Measurements from ENCODE around the gene ADGRF1. TPM values are rescaled to one million over a fixed set of nuclear protein-coding genes. Genes with fewer than 3 reads are reported as not detected.

ADGRF1 gene
- polyA plus RNA-seq, 2 of the 4 experiments (the other 2 are of a cell fraction) = 0.01 TPM; not detected in 1

GRCh38 chr6:46990031-46990644 lies 52.0 kb downstream of the ADGRF1 start (continued):
- TF ChIP-seq USF2 (IDR thresholded peaks at IDR 0.05) (no peak), KDM5A (IDR thresholded peaks at IDR 0.05) (no peak), ZSCAN20 (CRISPR knock-in tag; IDR thresholded peaks at IDR 0.05) (no peak), HEYL (CRISPR knock-in tag; IDR thresholded peaks at IDR 0.05) (no peak)
- TF ChIP-seq, protein P1, sequence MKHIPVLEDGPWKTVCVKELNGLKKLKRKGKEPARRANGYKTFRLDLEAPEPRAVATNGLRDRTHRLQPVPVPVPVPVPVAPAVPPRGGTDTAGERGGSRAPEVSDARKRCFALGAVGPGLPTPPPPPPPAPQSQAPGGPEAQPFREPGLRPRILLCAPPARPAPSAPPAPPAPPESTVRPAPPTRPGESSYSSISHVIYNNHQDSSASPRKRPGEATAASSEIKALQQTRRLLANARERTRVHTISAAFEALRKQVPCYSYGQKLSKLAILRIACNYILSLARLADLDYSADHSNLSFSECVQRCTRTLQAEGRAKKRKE (CRISPR knock-in tag; IDR thresholded peaks at IDR 0.05; ENCODE audit: low read depth) = no peak

GRCh38 chr6:46989398-46989797 lies 52.7 kb downstream of the ADGRF1 start:
- CTCF ChIA-PET = interaction anchor here (0.8 to 3.7 kb wide), 9 partner anchors 17 to 899 kb away, joined by 3 to 41 read pairs (median 3); no protein-coding TSS in a partner anchor
- 78% methylated on average over 3 of the region's 3 CpGs for WGBS (ENCODE audit: missing lambda C conversion rate)
- peaks cover 17% of the 10 kb centered on the region; the same call in 2 of the 3 replicates for H3K4me1 ChIP-seq

DNA sequence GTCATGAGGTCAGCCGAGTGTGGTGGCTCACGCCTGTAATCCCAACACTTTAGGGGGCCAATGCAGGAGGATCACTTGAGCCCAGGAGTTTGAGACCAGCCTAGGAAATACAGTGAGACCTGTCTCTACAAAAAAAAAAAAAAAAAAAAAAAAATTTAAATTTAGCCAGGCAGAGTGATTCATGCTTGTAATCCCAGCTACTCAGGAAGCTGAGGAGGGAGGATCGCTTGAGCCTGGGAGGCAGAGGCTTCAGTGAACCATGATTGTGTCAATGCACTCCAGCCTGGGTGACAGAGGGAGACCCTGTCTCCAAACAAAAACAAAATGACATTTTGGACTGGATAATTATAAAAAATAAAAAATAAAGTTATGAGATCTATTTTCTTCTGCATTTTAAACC lies 56.2 kb downstream of the ADGRF1 start:
- TF ChIP-seq HOXA7 (CRISPR knock-in tag; IDR thresholded peaks at IDR 0.05) (no peak), RFX5 (IDR thresholded peaks at IDR 0.05) (no peak), RARB (CRISPR knock-in tag; IDR thresholded peaks at IDR 0.05) (no peak), PHF8 (IDR thresholded peaks at IDR 0.05; ENCODE audit: borderline replicate concordance, low read depth) (no peak), FOSL2 (IDR thresholded peaks at IDR 0.05) (no peak), FOSL2 (CRISPR knock-in tag; IDR thresholded peaks at IDR 0.05) (no peak), ZNF302 (CRISPR knock-in tag; IDR thresholded peaks at IDR 0.05) (no peak), MAFK (IDR thresholded peaks at IDR 0.05; ENCODE audit: partially characterized antibody) (no peak), HOXB5 (CRISPR knock-in tag; IDR thresholded peaks at IDR 0.05) (no peak), ZC3H11A (IDR thresholded peaks at IDR 0.05) (no peak)
- TF ChIP-seq, protein P2, sequence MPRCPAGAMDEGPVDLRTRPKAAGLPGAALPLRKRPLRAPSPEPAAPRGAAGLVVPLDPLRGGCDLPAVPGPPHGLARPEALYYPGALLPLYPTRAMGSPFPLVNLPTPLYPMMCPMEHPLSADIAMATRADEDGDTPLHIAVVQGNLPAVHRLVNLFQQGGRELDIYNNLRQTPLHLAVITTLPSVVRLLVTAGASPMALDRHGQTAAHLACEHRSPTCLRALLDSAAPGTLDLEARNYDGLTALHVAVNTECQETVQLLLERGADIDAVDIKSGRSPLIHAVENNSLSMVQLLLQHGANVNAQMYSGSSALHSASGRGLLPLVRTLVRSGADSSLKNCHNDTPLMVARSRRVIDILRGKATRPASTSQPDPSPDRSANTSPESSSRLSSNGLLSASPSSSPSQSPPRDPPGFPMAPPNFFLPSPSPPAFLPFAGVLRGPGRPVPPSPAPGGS (IDR thresholded peaks at IDR 0.05) = no peak
- ChIA-PET POLR2A (interaction anchor here (0.7 kb wide), 1 partner anchor 151 kb away, joined by 6 read pairs; no protein-coding TSS in a partner anchor), CTCF (interaction anchor here (1.3 to 4.6 kb wide), 3 partner anchors 130 to 896 kb away, joined by 3 to 31 read pairs (median 12); no protein-coding TSS in a partner anchor)
- Histone ChIP-seq H3K9me3 (no peaks in the 10 kb centered on the region), H3K4me1 (peaks cover 30% of the 10 kb centered on the region; the same call in 2 of the 3 replicates), H3K27ac (no peak overlapping the region), H3K4me3 (no peak overlapping the region), H3K4me2 (no peak overlapping the region; the same call in 2 of the 3 replicates)
- DNase-seq (ENCODE audit: low read depth in 1 of 2, low spot score in 1 of 2) = no peak
- no peak for ATAC-seq
- no peak for FAIRE-seq
- WGBS (ENCODE audit: missing lambda C conversion rate) = 64% methylated on average over 3 of the region's 3 CpGs

More at GRCh38 chr6:46989398-46989797, 52.7 kb downstream of the ADGRF1 start:
- no peak overlapping the region for H3K4me3 ChIP-seq
- H3K27ac ChIP-seq = no peak overlapping the region
- no peak overlapping the region for H3K4me2 ChIP-seq
- DNase-seq (ENCODE audit: low read depth in 1 of 2, low spot score in 1 of 2) (no peak), ATAC-seq (no peak), FAIRE-seq (no peak)
- H3K9me3 ChIP-seq = no peaks in the 10 kb centered on the region
- POLR2A ChIA-PET = no interaction called here
- TF ChIP-seq TFCP2L1 (CRISPR knock-in tag; IDR thresholded peaks at IDR 0.05) = no peak

DNA sequence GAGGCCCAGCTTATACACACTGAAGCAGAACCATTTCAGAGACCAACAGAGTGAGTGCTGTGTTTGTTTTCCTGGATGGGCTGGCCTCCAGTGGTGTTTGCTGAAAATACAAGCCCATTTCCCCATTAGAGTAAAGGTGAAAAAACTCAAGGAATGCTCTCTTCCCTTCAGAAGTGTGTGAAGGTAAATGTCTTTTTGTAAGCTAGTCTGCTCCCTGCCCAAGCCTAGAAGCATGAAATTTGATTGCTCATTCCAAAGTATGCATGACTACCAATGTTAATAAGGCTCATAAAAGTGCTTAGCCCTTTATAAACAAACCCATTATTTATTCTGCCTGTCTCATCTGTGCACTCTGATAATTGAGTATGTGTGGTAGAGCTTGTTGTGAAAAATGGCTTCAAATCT lies 59.1 kb downstream of the ADGRF1 start:
- no peak for FAIRE-seq
- CTCF ChIA-PET = interaction anchor here (2.3 kb wide), 1 partner anchor 134 kb away, joined by 14 read pairs; no protein-coding TSS in a partner anchor
- Histone ChIP-seq H3K4me1 (peaks cover 21% of the 10 kb centered on the region; the same call in 2 of the 3 replicates), H3K4me2 (peak overlapping the region; percentile 47), H3K4me3 (no peak overlapping the region), H3K9me3 (no peaks in the 10 kb centered on the region), H3K27ac (0 out of 6 replicates have a peak overlapping the region, but pooled peaks of 1 of the 2 experiments have one; percentile 37)
- peak; percentile 34 to 47; a peak in 2 of 6 replicates for ATAC-seq
- POLR2A ChIA-PET = no interaction called here
- peak; percentile 3 to 57 for DNase-seq (ENCODE audit: low read depth in 1 of 2, low spot score in 1 of 2)
- TF ChIP-seq GATA3 (IDR thresholded peaks at IDR 0.05; ENCODE audit: borderline replicate concordance) = peak; percentile 50; the same call in 1 of the 2 replicates
- 0 out of 5 replicates have a peak, but pooled peaks of 1 of the 2 experiments have one; percentile 15 for TF ChIP-seq RAD21 (conservative IDR thresholded peaks at IDR 0.05 in 1 of 2, IDR thresholded peaks at IDR 0.05 in 1 of 2)
- TF ChIP-seq FOSL2 (IDR thresholded peaks at IDR 0.05) = no peak
- TF ChIP-seq FOSL2 (CRISPR knock-in tag; IDR thresholded peaks at IDR 0.05) = peak; percentile 41; the same call in 1 of the 2 replicates
- no peak for TF ChIP-seq ESRRA (IDR thresholded peaks at IDR 0.05; ENCODE audit: borderline replicate concordance, low read length)
- no peak for TF ChIP-seq RFX5 (IDR thresholded peaks at IDR 0.05)

Data from A549 (cell line).